Loucy (cell line): ENCODE data around the gene KCNMA1.

Source experiments
- H2AFZ ChIP-seq: fragments of 200-600 bp; sonication (generic); 2 replicates; pipeline ENCODE4 v1.6.0; 2016; ENCODE audit warnings: antibody characterized with exemption, mild to moderate bottlenecking, low read length, moderate library complexity
- H3F3A ChIP-seq: fragments of 200-600 bp; 2 replicates; pipeline ENCODE4 v1.6.0; 2016; ENCODE audit warnings: antibody characterized with exemption, low read depth, mild to moderate bottlenecking
- H3K27me3 ChIP-seq: fragments of 200-600 bp; sonication (generic); 2 replicates; pipeline ENCODE4 v1.6.1; 2014; ENCODE audit warnings: low read length, mild to moderate bottlenecking; ENCODE audit not compliant: insufficient read depth, poor library complexity, severe bottlenecking
- H3K36me3 ChIP-seq: fragments of 200-600 bp; sonication (generic); 2 replicates; pipeline ENCODE4 v1.6.1; 2016; ENCODE audit warnings: low read length; ENCODE audit not compliant: insufficient read depth
- H3K4me1 ChIP-seq: fragments of 200-600 bp; sonication (generic); 2 replicates; pipeline ENCODE4 v1.5.1; 2014; ENCODE audit warnings: low read length, mild to moderate bottlenecking; ENCODE audit not compliant: insufficient read depth, poor library complexity, severe bottlenecking
- H3K4me2 ChIP-seq: fragments of 200-600 bp; sonication (generic); 2 replicates; pipeline ENCODE4 v1.6.0; 2014; ENCODE audit warnings: antibody characterized with exemption, low read length, low read depth, mild to moderate bottlenecking; ENCODE audit not compliant: poor library complexity, severe bottlenecking
- H3K4me3 ChIP-seq: fragments of 200-600 bp; sonication (generic); 2 replicates; pipeline ENCODE4 v1.5.1; 2014; ENCODE audit warnings: low read length, mild to moderate bottlenecking, mixed read lengths; ENCODE audit not compliant: poor library complexity, severe bottlenecking
- H3K79me2 ChIP-seq: fragments of 200-600 bp; sonication (generic); 2 replicates; pipeline ENCODE4 v1.6.1; 2014; ENCODE audit warnings: low read length; ENCODE audit not compliant: insufficient read depth
- H3K9ac ChIP-seq: fragments of 200-600 bp; sonication (generic); 2 replicates; pipeline ENCODE4 v1.6.0; 2014; ENCODE audit warnings: mild to moderate bottlenecking, low read depth, low read length, moderate library complexity; ENCODE audit not compliant: poor library complexity, severe bottlenecking
- H3K9me2 ChIP-seq: fragments of 200-600 bp; sonication (generic); replicated peaks from 2 replicates; pipeline ENCODE4 v1.6.1; 2016; ENCODE audit warnings: low read depth, low read length, mixed read lengths
- H3K9me3 ChIP-seq: fragments of 200-600 bp; sonication (generic); 2 replicates; pipeline ENCODE4 v1.6.1; 2014; ENCODE audit warnings: mild to moderate bottlenecking, antibody characterized with exemption, low read length, low read depth; ENCODE audit not compliant: insufficient read depth
- H4K20me1 ChIP-seq: fragments of 200-600 bp; sonication (generic); 2 replicates; pipeline ENCODE4 v1.6.0; 2014; ENCODE audit warnings: antibody characterized with exemption, low read length, mild to moderate bottlenecking; ENCODE audit not compliant: insufficient read depth, poor library complexity, severe bottlenecking
- EZH2phosphoT487 ChIP-seq: fragments of 200-600 bp; IDR thresholded peaks from 2 replicates; pipeline ENCODE4 v1.6.1; 2018; ENCODE audit warnings: antibody characterized with exemption, mild to moderate bottlenecking, moderate library complexity, borderline replicate concordance
- TF ChIP-seq, protein P1 (sequence below): fragments of 200-600 bp; sonication (generic); conservative IDR thresholded peaks from 2 replicates; pipeline ENCODE4 v1.5.1; 2014; ENCODE audit warnings: mild to moderate bottlenecking, antibody characterized with exemption, low read length

KCNMA1 gene

DNA sequence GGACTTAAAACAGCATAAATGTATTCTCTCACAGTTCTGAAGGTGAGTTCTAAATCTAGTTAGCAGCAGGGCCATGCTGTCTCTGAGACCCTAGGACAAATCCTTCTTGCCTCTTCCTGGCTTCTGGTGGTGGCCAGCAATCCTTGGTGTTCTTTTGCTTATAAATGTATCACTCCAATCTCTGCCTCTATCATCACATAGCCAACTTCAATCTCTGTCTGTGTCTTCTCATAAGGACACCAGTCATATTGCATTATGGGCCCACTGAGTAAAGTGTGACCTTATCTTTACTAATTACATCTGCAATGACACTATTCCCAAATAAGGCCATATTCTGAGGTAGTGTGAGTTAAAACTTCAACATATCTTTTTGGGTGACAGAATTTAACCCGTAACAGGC, 778.9 kb downstream of the KCNMA1 start:
- H3K4me1 ChIP-seq = no peaks in the 10 kb centered on the region
- no peaks in the 10 kb centered on the region for H3K27me3 ChIP-seq
- H4K20me1 ChIP-seq = no peaks in the 10 kb centered on the region
- H3K36me3 ChIP-seq = no peaks in the 10 kb centered on the region
- no peak overlapping the region for H3K9ac ChIP-seq
- H3K4me3 ChIP-seq = no peak overlapping the region
- no peaks in the 10 kb centered on the region for H3K9me2 ChIP-seq
- TF ChIP-seq, protein P1, sequence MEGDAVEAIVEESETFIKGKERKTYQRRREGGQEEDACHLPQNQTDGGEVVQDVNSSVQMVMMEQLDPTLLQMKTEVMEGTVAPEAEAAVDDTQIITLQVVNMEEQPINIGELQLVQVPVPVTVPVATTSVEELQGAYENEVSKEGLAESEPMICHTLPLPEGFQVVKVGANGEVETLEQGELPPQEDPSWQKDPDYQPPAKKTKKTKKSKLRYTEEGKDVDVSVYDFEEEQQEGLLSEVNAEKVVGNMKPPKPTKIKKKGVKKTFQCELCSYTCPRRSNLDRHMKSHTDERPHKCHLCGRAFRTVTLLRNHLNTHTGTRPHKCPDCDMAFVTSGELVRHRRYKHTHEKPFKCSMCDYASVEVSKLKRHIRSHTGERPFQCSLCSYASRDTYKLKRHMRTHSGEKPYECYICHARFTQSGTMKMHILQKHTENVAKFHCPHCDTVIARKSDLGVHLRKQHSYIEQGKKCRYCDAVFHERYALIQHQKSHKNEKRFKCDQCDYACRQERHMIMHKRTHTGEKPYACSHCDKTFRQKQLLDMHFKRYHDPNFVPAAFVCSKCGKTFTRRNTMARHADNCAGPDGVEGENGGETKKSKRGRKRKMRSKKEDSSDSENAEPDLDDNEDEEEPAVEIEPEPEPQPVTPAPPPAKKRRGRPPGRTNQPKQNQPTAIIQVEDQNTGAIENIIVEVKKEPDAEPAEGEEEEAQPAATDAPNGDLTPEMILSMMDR = no peak
- no peak for TF ChIP-seq EZH2phosphoT487
- no peak overlapping the region for H3K4me2 ChIP-seq
- no peaks in the 10 kb centered on the region for H3K79me2 ChIP-seq
- H3F3A ChIP-seq = no peaks in the 10 kb centered on the region
- H2AFZ ChIP-seq = no peak overlapping the region
- H3K9me3 ChIP-seq = no peaks in the 10 kb centered on the region

DNA sequence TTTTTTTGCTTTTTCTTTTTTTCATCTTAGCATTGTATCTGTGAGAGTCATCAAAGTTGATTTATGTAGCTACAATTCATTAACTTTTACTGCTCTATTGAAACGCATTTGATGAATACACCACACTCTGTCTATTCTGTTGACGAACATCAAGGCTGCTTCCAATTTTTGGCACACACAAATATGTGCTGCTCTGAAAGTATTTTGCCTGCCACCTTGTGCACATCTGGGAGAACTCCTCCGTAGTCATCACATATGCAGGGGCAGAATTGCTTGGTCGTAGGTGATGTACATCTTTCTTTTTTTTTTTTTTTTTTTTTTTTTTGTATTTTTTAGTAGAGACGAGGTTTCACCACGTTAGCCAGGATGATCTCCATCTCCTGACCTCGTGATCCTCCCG, 796.8 kb downstream of the KCNMA1 start:
- H2AFZ ChIP-seq = no peak overlapping the region
- no peaks in the 10 kb centered on the region for H3K4me1 ChIP-seq
- H3K79me2 ChIP-seq = no peaks in the 10 kb centered on the region
- H3K9me3 ChIP-seq = peaks cover under 1% of the 10 kb centered on the region; the same call in 1 of the 2 replicates
- H3K4me3 ChIP-seq = no peak overlapping the region
- H3K27me3 ChIP-seq = no peaks in the 10 kb centered on the region
- TF ChIP-seq, protein P1 = no peak; the same call in 1 of the 2 replicates
- TF ChIP-seq EZH2phosphoT487 = no peak
- H4K20me1 ChIP-seq = no peaks in the 10 kb centered on the region
- H3K9me2 ChIP-seq = no peaks in the 10 kb centered on the region
- no peak overlapping the region for H3K4me2 ChIP-seq
- no peaks in the 10 kb centered on the region for H3F3A ChIP-seq
- no peaks in the 10 kb centered on the region for H3K36me3 ChIP-seq
- H3K9ac ChIP-seq = no peak overlapping the region

DNA sequence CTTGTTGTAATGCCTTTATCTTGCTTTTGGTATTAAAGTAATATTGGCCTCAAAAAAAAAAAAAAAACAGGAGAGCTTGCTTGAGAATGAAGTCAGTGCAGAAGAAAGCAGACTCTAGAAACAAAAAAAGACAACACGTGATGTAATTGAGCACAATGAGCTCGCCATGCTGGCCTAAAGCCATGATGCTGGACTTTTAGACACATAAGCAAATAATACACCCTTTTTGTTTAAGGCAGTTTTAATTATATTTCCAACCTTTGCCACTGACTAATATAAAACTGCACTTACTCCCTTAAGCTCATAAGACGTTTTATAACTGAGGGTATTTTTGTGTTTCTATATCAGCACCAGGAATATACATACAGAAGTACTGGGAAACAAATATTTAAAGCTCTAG, 798.3 kb downstream of the KCNMA1 start:
- no peaks in the 10 kb centered on the region for H3K79me2 ChIP-seq
- no peaks in the 10 kb centered on the region for H3K27me3 ChIP-seq
- TF ChIP-seq, protein P1 = no peak
- TF ChIP-seq EZH2phosphoT487 = no peak
- H2AFZ ChIP-seq = no peak overlapping the region
- no peaks in the 10 kb centered on the region for H3K9me3 ChIP-seq
- H4K20me1 ChIP-seq = no peaks in the 10 kb centered on the region
- no peaks in the 10 kb centered on the region for H3F3A ChIP-seq
- no peaks in the 10 kb centered on the region for H3K4me1 ChIP-seq
- no peaks in the 10 kb centered on the region for H3K36me3 ChIP-seq
- no peak overlapping the region for H3K4me3 ChIP-seq
- no peaks in the 10 kb centered on the region for H3K9me2 ChIP-seq
- H3K4me2 ChIP-seq = no peak overlapping the region
- H3K9ac ChIP-seq = no peak overlapping the region
